GM21825 (cell line): ENCODE results near the gene MYBL2.

Source experiments
- ATAC-seq: cut with Tn5 transposase; IDR thresholded peaks from one replicate; pipeline ENCODE4 v1.9.1; 2021; ENCODE audit warnings: mild to moderate bottlenecking, moderate library complexity; ENCODE audit not compliant: unreplicated experiment

Gene MYBL2

GRCh38 chr20:43721429-43722152 lies 54.7 kb downstream of the MYBL2 start:
- no peak for ATAC-seq

DNA sequence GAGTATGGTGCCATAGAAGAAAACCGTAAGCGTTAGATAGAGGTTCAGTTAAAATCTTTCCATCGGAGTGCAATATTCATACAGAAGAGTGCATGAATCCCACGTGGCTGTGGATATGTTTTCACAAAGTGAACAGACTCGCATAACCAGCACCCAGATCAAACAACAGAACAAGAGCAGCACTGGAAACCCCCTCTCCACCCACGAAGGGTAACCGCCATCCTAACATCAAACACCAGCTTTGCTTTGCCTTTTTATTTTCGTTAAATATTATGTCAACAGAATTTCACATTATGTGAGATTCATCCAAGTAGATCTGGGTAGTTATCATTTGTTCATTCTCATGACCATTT lies 55.2 kb downstream of the MYBL2 start:
- no peak for ATAC-seq

DNA sequence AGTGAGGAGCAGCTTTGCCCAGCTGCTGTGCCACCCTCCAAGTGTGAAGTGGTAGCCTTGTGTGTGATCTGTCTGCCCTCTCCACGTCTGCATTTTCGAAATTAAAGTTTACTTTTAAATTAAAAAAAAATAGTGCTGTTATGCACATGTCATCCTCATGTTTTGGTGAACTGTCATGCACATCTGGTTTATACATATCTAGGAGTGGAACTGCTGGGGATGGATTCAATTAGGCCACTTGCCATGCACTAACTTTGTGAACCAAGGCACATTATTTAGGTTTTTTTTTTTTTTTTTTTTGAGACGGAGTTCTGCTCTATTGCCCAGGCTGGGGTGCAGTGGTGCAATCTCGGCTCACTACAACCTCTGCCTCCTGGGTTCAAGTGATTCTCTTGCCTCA lies 56.3 kb downstream of the MYBL2 start:
- no peak for ATAC-seq

DNA sequence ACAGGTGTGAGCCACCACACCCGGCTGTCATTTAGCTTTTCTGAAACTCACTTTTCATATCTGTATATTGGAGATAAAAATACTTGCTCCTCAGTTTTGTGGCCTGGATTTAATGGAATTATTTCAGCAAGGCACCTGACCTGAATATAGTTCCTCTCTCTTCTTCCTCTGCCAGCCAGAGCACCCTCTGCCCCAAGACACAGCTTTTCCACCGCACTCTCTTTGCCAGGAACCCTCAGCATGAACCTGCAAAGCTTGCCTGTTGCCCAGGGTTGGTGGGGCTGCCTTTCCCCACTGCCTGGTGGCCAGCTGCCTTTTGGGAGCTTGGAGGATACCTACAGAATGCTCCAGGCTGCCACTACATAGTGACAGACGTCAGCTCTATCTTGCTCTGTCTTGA lies 56.8 kb downstream of the MYBL2 start:
- no peak for ATAC-seq

- ATAC-seq = no peak
Measured at GRCh38 chr20:43724383-43724782, 57.5 kb downstream of the MYBL2 start.

GRCh38 chr20:43725666-43726065 lies 58.8 kb downstream of the MYBL2 start:
- no peak for ATAC-seq

DNA sequence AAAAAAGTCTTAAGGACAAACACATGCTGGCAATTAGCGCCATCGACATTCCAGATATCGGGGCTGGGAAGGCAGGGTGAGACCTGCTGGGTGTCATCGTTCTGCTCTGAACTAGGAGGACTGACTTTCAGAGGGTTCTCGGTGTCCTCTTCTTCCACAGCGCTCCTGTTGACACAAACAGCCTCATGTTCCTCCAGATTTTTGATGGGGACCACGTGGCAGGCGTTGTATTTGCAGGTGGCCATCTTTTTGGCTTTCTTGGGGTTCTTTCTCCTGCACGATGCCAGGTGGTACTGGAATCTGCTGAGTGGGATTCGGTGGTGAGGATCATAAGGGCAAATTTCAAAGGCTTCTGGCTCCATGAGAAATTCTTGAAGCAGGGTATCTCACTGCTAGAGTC lies 59.4 kb downstream of the MYBL2 start:
- no peak for ATAC-seq

DNA sequence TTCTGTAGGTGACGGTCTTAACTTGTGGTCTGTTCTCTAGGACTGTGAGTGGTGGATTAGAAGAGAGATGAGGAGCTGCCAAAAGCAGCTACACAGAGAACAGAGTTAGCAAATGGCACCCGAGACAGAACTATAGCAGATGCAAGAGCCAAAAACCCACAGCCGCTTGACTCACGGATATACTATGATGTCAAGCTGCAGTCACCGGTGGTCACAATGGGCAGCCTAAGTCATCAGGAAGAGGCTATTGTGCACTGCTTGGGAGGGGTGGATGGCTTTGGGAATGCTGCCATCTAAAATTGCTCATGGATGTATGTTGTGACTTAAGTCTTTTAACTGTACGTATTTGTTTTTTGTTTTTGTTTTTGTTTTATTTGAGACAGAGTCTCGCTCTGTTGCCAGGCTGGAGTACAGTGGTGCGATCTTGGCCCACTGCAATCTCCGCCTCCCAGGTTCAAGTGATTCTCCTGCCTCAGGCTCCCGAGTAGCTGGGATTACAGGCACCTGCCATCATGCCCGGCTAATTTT lies 60.0 kb downstream of the MYBL2 start, which contains the start of gene GTSF1L:
Gene GTSF1L (minus strand): TSS at position 192 of the 528 bp plus-strand sequence. CDS start 308 bp downstream, outside the sequence.
- no peak for ATAC-seq

- ATAC-seq = peak; percentile 69
Measured at GRCh38 chr20:43727980-43728590, 61.2 kb downstream of the MYBL2 start.

DNA sequence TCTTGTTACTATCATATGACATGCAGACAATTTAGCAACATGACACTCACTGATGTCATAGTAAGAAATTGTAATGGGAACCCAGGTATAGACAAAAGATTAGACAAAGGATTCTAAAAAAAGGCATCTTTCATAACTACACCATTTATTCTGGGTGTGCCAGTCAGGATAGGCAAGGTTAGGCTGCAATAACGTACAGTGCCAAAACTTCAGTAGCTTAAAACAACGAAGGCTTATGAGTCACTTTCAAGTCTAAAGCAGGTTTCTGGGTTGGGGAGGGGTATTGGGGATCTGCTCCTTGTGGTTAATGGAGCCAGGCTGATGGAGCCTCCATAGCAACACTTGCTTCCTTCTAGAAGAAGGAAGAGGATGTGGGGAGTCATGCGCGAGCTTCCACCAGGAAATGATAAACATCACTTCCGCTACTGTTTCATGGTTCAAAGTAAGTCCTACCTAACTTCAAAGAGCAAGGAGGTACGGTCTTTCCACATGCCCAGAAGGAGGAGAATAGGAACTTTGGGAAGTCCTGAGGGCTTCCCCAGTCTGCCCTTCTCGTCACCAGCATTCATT lies 61.9 kb downstream of the MYBL2 start:
- ATAC-seq = no peak

DNA sequence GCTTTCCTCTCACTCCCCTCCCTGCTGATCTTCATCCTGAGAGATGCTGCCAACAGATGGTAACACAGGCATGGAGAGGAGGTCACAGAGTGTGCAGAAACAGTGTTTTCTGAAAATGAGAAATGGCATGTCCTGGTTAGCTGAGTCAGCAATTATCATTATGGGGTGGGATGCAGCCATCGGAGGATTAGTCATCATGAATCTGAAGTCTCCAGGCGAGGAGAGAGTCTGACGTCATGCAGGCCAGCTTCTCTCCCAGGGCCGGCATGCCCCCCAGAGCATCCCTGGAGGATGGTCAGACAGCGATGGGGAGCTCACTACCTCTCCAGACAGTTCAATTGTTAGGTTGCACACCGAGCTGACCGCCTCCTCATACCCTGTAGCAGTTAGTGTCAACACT lies 64.6 kb downstream of the MYBL2 start:
- ATAC-seq = no peak

- ATAC-seq = no peak
Measured at GRCh38 chr20:43731927-43732326, 65.0 kb downstream of the MYBL2 start.

- ATAC-seq = peak; percentile 57
Measured at GRCh38 chr20:43736588-43737158, 69.8 kb downstream of the MYBL2 start.

DNA sequence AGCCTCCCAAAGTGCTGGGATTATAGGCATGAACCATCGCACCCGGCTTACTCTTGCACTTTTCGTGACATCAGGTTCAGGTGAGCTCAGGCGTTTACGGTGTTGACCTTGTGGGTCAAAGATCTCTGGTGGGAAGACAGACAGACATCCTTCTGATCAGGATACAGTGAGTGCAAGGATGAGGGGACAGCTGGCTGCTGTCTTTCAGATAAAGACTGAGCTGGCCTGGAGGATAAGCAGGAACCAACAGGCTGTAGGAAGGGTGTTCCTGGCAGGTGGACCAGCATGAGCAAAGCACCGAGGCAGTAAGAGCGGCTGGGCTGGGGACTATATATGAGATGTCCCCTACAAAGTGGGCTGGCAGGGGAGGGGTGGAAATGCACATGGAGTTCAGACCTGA lies 71.0 kb downstream of the MYBL2 start:
- ATAC-seq = no peak

DNA sequence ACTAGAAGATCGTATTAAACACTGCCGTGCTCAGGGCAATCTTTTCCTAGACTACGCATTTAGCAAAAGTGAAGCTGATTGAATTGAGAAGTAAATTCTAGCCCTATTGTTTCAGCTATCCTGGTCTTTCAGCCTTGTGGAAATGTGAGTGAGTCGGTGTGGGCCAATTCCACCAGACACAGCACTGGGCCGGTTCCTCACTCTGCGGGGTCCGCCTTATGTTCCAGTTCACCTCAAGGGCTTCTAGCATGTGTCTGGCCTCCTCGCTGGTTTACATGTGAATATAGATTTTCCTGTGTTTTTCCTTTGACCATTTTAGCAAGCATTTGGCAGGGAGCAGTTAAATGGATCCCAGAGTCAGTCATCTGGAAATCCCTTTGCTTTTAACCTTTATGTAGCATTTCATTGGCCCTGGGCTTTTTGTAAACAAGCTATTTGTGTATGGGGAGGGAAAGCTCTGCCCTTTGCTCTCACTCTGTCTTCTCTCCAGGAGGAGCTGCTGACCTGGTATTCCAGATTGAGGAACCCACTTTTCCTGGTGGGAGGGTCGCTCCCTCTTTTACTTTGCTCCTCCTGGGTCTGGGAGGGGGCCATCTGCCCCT lies 72.3 kb downstream of the MYBL2 start:
- ATAC-seq = no peak

- no peak for ATAC-seq
Measured at GRCh38 chr20:43740642-43741041, 73.7 kb downstream of the MYBL2 start.

GRCh38 chr20:43744151-43744611 lies 77.3 kb downstream of the MYBL2 start:
- ATAC-seq = no peak

GRCh38 chr20:43744966-43745730 lies 78.2 kb downstream of the MYBL2 start:
- ATAC-seq = no peak

DNA sequence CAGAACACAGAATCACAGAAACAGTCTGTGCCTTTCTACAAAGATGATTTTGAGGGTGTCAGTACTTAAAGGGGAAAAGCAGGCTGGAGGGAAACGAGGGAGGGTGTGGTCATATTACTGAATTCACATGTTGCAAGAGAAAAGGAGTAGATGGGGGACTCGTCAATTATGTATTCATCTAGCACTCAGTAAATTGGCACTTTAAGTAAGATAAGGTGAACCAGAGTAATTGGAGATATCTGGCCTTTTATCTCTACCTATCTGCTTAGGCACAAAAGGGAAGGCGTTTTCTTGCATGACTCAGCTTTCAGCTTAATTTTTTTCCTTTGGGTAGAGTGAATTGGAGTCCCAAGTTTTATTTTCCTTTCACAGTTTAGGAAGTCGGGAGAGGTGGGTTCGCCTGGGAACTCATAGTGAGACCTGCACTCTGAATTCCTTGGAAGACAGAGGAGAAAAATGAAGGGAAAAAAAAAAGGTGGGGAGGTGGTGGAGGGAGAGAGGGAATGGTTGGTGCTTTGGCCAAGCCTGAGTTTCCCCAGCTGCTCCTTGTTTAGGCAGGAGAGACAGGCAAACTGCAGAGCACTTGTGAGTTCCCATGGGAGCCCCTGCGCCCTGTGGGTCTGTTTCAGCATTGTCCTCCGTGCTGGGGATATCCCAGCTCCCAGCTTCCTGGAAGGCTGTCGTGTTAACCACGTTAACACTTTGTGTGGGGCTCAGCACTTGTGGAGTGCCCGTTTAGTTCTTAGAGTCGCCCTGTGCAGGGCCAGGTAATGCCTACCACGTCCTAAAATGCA lies 79.6 kb downstream of the MYBL2 start:
- ATAC-seq = no peak

DNA sequence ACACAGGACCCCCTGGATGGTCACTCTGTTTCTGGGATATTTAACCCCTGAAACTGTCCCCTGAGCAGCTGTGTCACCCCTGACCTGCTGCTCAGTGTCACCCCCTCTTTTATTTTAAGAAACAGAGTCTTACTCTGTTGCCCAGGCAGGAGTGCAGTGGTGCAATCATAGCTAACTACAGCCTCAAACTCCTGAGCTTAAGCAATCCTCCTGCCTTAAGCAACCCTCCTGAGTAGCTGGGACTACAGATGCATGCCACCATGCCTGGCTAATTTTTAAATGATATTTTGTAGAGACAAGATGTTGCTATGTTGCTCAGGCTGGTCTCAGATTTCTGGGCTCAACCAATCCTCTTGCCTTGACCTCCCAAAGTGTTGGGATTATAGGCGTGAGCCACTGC lies 81.4 kb downstream of the MYBL2 start:
- no peak for ATAC-seq
